Measurements from ENCODE around the gene IL36G.

IL36G gene

DNA sequence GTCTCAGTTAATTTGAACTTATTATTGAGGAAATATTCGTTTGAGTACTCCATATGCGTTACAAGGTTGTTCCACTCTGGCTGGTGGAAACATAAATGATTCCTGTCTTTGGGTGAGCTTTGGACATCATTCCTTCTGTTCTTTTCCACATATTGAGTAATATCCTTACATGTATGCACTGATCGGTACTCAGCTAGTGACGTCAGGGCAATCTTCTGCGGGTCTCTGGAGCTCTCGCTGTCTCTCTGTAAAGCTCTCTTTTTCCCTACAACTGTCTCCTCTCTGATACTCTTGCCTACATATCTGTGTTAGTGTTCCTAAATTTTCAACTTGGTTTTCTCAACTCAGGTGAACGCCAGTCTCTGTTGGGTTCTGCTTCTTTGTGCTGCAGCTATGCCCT is 23.4 kb upstream of the IL36G start:
- Histone ChIP-seq H3K36me3 (ENCODE audit: control insufficient read depth, insufficient read depth, low read length) (no peaks in the 10 kb centered on the region), H3K9ac (ENCODE audit: low read length) (no peak overlapping the region), H3K27ac (ENCODE audit: low read depth, low read length) (no peak overlapping the region), H3K27me3 (ENCODE audit: control insufficient read depth, insufficient read depth, low read length) (no peaks in the 10 kb centered on the region), H3K4me3 (ENCODE audit: low read length) (no peak overlapping the region), H3K4me1 (ENCODE audit: control insufficient read depth, insufficient read depth, low read length) (no peaks in the 10 kb centered on the region)

DNA sequence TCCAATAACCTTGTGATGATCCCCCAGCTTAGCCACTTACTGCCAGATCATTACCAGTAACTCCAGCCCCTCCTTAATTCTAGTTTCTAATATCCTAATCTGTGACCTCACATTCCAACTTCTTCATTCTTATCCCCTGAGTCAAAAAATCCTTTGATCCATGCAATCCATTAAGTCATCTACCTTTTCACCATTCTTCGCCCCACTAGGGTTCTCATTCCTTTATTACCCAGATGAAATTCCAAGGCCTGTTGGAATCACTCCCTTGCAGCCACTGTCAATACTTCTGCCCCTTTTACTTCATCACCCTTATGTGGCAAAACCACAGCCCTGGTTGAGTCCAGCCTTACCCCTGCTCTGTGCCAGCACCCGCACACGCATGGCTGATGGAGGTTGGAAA is 20.3 kb upstream of the IL36G start:
- Histone ChIP-seq H3K27ac (ENCODE audit: low read depth, low read length) (no peak overlapping the region), H3K4me3 (ENCODE audit: low read length) (no peak overlapping the region)

DNA sequence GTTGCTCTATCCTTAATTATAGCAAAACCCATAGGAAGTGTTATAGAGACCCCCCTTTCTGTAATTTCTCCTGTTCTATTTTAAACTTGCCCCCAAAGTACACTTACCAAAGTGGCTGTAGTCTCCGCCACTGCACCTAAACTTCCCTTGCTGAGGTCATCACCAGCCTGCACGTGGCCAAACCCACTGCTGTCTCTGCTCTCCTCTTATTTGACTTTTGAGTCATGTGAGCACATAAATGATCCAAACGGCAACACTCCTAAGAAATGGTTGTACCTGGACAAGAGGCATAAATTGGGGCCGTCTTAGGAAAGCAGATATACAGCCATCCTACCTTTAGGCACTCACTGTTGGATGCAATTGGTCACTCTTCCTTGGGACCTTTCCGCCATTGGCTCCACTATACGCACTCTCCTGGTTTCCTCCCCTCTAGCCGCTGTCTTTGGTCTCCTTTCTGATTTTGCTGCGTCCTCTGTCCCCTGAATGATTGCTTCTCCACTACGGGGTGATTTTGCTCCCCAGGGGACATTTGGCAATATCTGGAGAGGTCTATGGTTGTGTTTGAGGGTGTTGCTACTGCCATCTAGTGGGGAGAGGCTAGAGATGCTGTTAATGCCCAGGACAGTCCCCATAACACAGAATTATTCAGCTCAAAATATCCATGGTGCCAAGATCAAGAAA is 19.2 kb upstream of the IL36G start:
- Histone ChIP-seq H3K27ac (ENCODE audit: low read depth, low read length) (no peak overlapping the region), H3K4me3 (ENCODE audit: low read length) (no peak overlapping the region), H3K9ac (ENCODE audit: low read length) (no peak overlapping the region), H3K36me3 (ENCODE audit: control insufficient read depth, insufficient read depth, low read length) (no peaks in the 10 kb centered on the region), H3K27me3 (ENCODE audit: control insufficient read depth, insufficient read depth, low read length) (no peaks in the 10 kb centered on the region), H3K4me1 (ENCODE audit: control insufficient read depth, insufficient read depth, low read length) (no peaks in the 10 kb centered on the region)

More for the DNA sequence above, 20.3 kb upstream of the IL36G start:
- Histone ChIP-seq H3K4me1 (ENCODE audit: control insufficient read depth, insufficient read depth, low read length) (no peaks in the 10 kb centered on the region), H3K36me3 (ENCODE audit: control insufficient read depth, insufficient read depth, low read length) (no peaks in the 10 kb centered on the region), H3K27me3 (ENCODE audit: control insufficient read depth, insufficient read depth, low read length) (no peaks in the 10 kb centered on the region), H3K9ac (ENCODE audit: low read length) (no peak overlapping the region)

DNA sequence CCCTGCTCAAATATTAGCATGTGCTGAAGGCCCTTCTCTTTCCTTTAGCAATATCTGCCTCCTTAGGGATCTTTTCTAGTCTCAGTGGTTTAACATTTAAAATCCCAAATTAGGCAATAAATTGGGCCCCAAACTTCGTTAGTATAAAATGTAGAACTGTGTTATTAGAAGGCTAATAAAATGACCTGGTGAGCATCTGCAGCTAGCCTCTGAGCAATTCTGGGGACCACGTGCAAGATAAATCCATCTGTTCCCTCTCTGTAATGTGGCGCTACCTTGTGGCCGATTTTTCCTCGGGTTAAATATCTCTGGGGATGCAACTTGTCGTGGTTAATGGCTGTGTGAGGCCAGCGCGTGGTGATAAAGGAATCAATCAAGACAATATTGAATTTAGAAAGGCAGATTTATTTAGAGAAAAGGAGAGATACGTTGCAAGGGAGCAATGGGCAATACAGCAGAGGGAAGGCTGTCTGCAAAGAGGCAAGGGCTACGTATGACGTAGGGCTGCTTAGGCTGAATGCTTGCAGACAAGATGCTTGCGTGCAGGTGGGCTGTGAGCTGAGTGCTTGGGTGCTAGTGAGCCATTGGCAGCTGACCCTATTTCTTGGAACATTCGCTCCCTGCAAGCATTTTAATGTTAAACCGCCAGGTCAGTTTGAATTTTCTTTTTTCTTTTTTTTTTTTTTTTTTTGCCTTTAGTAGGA is 18.5 kb upstream of the IL36G start:
- Histone ChIP-seq H3K36me3 (ENCODE audit: control insufficient read depth, insufficient read depth, low read length) (no peaks in the 10 kb centered on the region), H3K4me1 (ENCODE audit: control insufficient read depth, insufficient read depth, low read length) (no peaks in the 10 kb centered on the region), H3K27me3 (ENCODE audit: control insufficient read depth, insufficient read depth, low read length) (no peaks in the 10 kb centered on the region), H3K27ac (ENCODE audit: low read depth, low read length) (no peak overlapping the region), H3K4me3 (ENCODE audit: low read length) (no peak overlapping the region), H3K9ac (ENCODE audit: low read length) (no peak overlapping the region)

DNA sequence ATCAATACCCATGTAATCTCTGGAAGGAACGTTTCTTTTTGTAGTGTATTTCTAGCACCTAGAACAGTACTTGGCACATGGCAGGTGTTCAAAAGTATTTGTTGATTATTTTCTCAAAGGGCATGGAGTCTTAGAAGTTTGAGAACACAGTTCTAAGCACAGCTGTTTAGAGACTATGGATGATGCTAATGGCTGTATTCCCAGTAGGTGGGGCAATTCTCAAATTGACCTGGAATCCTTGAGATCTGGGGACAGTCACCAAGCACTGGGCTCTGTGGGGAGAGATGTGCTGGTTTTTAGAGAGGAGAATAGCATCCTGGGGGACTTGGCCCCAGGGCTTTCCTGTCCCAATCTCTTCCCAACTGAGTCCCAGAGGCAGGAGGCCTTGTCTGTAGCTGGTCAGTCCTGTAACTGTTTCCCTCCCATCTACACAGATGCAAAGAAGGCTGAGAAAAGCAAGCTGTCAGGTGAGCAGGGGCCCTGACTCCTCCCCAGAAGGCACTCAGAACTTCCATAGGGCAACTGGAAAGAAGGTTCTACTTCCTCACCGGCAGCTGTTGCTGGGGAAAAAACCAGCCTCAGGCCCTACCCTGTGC is 17.5 kb upstream of the IL36G start:
- Histone ChIP-seq H3K4me3 (ENCODE audit: low read length) (no peak overlapping the region), H3K36me3 (ENCODE audit: control insufficient read depth, insufficient read depth, low read length) (no peaks in the 10 kb centered on the region), H3K4me1 (ENCODE audit: control insufficient read depth, insufficient read depth, low read length) (no peaks in the 10 kb centered on the region), H3K9ac (ENCODE audit: low read length) (no peak overlapping the region), H3K27me3 (ENCODE audit: control insufficient read depth, insufficient read depth, low read length) (no peaks in the 10 kb centered on the region), H3K27ac (ENCODE audit: low read depth, low read length) (no peak overlapping the region)

DNA sequence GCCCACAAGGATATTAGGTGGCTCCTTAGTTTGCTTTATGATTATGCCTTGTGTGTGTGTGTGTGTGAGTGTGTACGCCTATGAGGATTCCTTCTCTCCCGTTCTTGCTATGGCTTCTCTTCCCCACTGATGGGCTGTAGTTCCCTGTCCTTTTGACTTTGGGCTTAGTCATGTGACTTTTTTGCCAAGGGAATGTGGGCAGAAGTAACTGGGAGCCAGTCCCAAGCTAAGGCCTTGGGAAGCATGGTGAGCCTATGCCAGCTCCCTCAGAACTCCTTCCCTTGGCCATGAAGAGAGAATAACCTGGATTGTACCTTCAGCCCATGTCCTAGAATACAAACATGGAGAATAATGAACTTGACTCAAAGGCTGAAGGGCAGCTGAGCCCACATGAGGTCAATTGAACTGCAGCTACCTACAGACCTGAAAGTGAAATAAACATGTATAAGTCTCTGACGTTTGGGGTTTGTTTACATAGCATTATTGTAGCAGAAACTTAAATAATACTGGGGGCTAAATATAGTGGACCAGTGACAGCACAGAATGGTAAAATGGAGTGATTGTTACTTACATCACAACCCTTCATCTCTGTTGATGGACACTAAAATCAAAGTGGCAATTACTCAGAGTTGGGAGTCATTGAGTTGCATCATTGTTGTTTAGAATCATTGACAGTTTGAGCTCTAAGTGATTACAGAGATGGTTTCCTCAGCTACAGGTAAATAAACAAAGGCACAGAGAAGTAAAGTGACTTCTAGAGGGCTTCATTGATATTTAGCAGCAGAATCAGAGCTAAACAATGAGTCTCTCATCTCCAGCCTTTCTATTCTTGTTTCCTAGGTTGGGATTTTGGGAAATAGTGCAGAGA is 15.3 kb upstream of the IL36G start:
- no peaks in the 10 kb centered on the region for H3K27me3 ChIP-seq (ENCODE audit: control insufficient read depth, insufficient read depth, low read length)

DNA sequence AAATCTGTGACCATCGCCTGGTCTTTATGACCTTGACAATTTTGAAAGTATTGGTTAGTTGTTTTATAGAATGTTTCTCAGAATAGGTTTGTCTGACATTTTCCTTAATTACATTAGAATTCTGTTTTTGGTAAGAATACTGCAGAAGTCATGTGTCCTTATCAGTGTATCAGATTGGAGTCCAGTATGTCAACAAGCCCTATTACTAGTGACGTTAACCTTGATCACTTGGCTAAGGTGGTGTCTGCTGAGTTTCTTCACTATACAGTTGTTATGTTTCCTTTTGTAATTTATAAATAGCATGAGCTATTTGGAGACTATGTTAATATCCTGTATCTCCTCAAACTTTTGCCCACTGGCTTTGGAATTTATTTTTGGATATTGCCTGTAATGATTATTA is 10.8 kb upstream of the IL36G start:
- Histone ChIP-seq H3K9ac (ENCODE audit: low read length) (no peak overlapping the region), H3K27ac (ENCODE audit: low read depth, low read length) (no peak overlapping the region)

More for the DNA sequence above, 15.3 kb upstream of the IL36G start:
- Histone ChIP-seq H3K4me1 (ENCODE audit: control insufficient read depth, insufficient read depth, low read length) (no peaks in the 10 kb centered on the region), H3K27ac (ENCODE audit: low read depth, low read length) (no peak overlapping the region), H3K36me3 (ENCODE audit: control insufficient read depth, insufficient read depth, low read length) (no peaks in the 10 kb centered on the region), H3K9ac (ENCODE audit: low read length) (no peak overlapping the region), H3K4me3 (ENCODE audit: low read length) (no peak overlapping the region)

DNA sequence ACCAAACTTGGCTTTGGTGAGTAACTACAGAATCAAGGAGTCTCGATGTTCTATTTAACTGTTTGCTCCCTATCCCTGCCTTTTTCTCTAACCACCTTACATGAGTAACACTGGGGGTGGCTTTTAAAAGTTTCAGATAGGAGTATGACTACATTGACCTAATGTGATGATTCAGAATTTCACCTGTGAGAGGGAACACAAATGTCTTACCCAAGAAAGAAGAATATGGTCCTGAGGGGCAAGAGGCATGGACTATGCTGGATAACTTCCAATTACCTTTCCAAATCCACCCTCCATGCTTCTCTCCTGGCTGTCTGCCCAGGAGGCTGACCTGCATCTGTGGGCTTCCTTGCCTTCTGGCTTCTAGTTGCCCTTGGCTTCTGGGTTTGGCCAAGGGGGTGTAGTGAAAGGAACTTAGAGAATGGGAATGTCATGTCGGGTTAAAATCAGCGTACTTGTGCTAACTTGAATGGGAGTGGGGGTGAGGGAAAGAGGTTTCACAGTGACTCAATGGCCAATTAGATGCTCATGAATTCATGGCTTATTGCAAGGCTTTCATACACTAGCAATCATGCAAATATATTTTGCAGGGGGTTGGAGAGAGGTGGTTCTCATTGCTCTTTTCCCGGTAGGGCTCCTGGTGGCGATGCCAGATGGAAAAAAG is 5.3 kb upstream of the IL36G start:
- H3K4me3 ChIP-seq (ENCODE audit: low read length): no peak overlapping the region
- H3K27ac ChIP-seq (ENCODE audit: low read depth, low read length): no peak overlapping the region
- no peaks in the 10 kb centered on the region for H3K27me3 ChIP-seq (ENCODE audit: control insufficient read depth, insufficient read depth, low read length)
- H3K4me1 ChIP-seq (ENCODE audit: control insufficient read depth, insufficient read depth, low read length): no peaks in the 10 kb centered on the region
- no peaks in the 10 kb centered on the region for H3K36me3 ChIP-seq (ENCODE audit: control insufficient read depth, insufficient read depth, low read length)
- H3K9ac ChIP-seq (ENCODE audit: low read length): no peak overlapping the region

More for the DNA sequence above, 10.8 kb upstream of the IL36G start:
- H3K36me3 ChIP-seq (ENCODE audit: control insufficient read depth, insufficient read depth, low read length): no peaks in the 10 kb centered on the region
- H3K4me1 ChIP-seq (ENCODE audit: control insufficient read depth, insufficient read depth, low read length): no peaks in the 10 kb centered on the region
- H3K27me3 ChIP-seq (ENCODE audit: control insufficient read depth, insufficient read depth, low read length): no peaks in the 10 kb centered on the region
- no peak overlapping the region for H3K4me3 ChIP-seq (ENCODE audit: low read length)

DNA sequence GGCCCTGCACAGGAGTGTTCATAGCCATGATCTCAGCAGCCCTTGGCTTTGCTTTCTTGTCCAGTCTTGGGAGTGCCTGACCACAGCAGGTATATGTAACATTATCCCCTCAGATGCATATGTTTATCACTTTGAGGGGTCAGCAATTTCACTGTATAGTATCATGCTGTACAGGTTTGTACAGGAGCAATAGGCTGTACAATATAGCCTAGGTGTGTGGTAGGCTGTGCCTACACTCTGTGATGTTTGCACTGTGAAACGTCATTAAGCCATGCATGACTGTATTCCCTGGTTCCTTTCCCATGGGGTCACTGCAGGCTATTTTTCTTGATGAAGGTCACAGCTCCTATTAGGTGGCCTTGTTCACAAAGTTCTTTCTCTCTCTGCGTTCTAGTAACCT is 4.7 kb upstream of the IL36G start:
- no peak overlapping the region for H3K9ac ChIP-seq (ENCODE audit: low read length)
- H3K27me3 ChIP-seq (ENCODE audit: control insufficient read depth, insufficient read depth, low read length): no peaks in the 10 kb centered on the region
- H3K36me3 ChIP-seq (ENCODE audit: control insufficient read depth, insufficient read depth, low read length): no peaks in the 10 kb centered on the region
- H3K4me1 ChIP-seq (ENCODE audit: control insufficient read depth, insufficient read depth, low read length): no peaks in the 10 kb centered on the region
- no peak overlapping the region for H3K4me3 ChIP-seq (ENCODE audit: low read length)
- no peak overlapping the region for H3K27ac ChIP-seq (ENCODE audit: low read depth, low read length)

DNA sequence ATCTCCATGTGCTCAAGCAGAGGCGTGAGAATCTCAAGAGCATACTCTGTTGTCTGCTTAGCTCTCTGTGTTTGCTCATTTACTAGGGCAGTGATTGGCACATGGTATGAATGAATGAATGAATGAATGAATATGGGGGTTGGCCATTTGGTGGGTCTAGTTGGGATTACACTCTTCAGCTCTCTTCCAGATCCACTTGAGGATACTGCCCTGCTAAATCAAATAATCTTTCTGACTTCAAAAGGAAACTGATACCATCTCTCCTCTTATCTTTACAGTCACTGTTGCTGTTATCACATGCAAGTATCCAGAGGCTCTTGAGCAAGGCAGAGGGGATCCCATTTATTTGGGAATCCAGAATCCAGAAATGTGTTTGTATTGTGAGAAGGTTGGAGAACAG is 1.9 kb downstream of the IL36G start:
- no peak overlapping the region for H3K9ac ChIP-seq (ENCODE audit: low read length)
- no peak overlapping the region for H3K27ac ChIP-seq (ENCODE audit: low read depth, low read length)
- H3K4me1 ChIP-seq (ENCODE audit: control insufficient read depth, insufficient read depth, low read length): no peaks in the 10 kb centered on the region
- H3K4me3 ChIP-seq (ENCODE audit: low read length): no peak overlapping the region
- no peaks in the 10 kb centered on the region for H3K36me3 ChIP-seq (ENCODE audit: control insufficient read depth, insufficient read depth, low read length)
- peaks cover 4% of the 10 kb centered on the region for H3K27me3 ChIP-seq (ENCODE audit: control insufficient read depth, insufficient read depth, low read length)

DNA sequence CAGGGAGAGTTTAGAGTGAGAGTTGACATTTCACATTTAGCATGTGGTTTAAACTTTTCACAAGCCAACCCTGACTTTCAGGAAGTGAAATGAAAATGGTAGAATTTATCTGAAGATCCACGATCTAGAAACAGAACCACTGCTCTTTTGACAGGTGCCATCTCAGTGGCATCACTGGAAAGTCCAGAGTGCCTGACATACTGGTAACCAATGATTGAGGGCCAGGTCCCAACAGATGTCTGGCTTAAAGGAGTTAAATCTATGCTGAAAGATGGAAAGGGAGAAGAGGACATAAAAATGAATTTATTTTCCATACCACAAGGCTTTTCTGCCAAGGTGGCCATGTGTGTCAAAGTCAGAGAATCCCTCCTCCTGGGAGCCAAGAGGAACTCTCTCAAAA is 2.7 kb downstream of the IL36G start:
- H3K9ac ChIP-seq (ENCODE audit: low read length): no peak overlapping the region
- no peak overlapping the region for H3K4me3 ChIP-seq (ENCODE audit: low read length)
- peaks cover 4% of the 10 kb centered on the region for H3K27me3 ChIP-seq (ENCODE audit: control insufficient read depth, insufficient read depth, low read length)
- no peaks in the 10 kb centered on the region for H3K36me3 ChIP-seq (ENCODE audit: control insufficient read depth, insufficient read depth, low read length)
- H3K4me1 ChIP-seq (ENCODE audit: control insufficient read depth, insufficient read depth, low read length): no peaks in the 10 kb centered on the region
- no peak overlapping the region for H3K27ac ChIP-seq (ENCODE audit: low read depth, low read length)

DNA sequence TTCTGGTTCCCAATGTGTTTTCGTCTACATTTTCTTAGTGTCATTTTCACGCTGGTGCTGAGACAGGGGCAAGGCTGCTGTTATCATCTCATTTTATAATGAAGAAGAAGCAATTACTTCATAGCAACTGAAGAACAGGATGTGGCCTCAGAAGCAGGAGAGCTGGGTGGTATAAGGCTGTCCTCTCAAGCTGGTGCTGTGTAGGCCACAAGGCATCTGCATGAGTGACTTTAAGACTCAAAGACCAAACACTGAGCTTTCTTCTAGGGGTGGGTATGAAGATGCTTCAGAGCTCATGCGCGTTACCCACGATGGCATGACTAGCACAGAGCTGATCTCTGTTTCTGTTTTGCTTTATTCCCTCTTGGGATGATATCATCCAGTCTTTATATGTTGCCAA is 7.3 kb downstream of the IL36G start:
- H3K4me3 ChIP-seq (ENCODE audit: low read length): no peak overlapping the region
- H3K27me3 ChIP-seq (ENCODE audit: control insufficient read depth, insufficient read depth, low read length): no peaks in the 10 kb centered on the region
- no peak overlapping the region for H3K27ac ChIP-seq (ENCODE audit: low read depth, low read length)
- H3K9ac ChIP-seq (ENCODE audit: low read length): no peak overlapping the region
- no peaks in the 10 kb centered on the region for H3K4me1 ChIP-seq (ENCODE audit: control insufficient read depth, insufficient read depth, low read length)
- no peaks in the 10 kb centered on the region for H3K36me3 ChIP-seq (ENCODE audit: control insufficient read depth, insufficient read depth, low read length)

All from rectal smooth muscle tissue (tissue), 1 donor.